ENCODE measurements around the gene RUBCN.
"Not testable (repeated sequence)": the region's sequence is repeated elsewhere in the genome, so short reads cannot be mapped to it uniquely, and the experiment has no call there.

DNA sequence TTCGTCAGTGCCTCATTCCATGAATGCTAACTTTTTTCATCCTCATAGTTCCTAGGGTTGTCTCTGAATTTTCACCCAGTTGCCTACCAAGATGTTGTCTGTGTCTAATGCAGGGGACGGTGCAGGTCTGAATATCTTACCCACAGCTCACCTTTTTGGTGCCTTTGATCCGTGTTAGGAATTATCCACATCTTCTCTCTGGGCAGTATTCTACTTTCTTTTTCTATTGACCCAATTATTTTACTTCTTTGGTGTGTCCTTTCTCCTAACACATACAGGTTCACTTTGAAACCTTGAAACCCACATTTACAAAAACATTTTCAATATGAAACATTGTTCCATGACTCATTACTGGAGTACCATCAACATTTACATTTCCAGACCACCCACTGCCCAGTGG, 80.6 kb downstream of the RUBCN start:
- not testable (repeated sequence) for TF ChIP-seq POLR2A (IDR thresholded peaks at IDR 0.05; ENCODE audit: low read depth)
- TF ChIP-seq, protein P1, sequence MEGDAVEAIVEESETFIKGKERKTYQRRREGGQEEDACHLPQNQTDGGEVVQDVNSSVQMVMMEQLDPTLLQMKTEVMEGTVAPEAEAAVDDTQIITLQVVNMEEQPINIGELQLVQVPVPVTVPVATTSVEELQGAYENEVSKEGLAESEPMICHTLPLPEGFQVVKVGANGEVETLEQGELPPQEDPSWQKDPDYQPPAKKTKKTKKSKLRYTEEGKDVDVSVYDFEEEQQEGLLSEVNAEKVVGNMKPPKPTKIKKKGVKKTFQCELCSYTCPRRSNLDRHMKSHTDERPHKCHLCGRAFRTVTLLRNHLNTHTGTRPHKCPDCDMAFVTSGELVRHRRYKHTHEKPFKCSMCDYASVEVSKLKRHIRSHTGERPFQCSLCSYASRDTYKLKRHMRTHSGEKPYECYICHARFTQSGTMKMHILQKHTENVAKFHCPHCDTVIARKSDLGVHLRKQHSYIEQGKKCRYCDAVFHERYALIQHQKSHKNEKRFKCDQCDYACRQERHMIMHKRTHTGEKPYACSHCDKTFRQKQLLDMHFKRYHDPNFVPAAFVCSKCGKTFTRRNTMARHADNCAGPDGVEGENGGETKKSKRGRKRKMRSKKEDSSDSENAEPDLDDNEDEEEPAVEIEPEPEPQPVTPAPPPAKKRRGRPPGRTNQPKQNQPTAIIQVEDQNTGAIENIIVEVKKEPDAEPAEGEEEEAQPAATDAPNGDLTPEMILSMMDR (IDR thresholded peaks at IDR 0.05) = not testable (repeated sequence)

Measured in esophagus muscularis mucosa (tissue), 3 donors.